Small intestine (tissue), 7 donors: ENCODE data around the gene SMIM14. TPM values are rescaled to one million over a fixed set of nuclear protein-coding genes. Genes with fewer than 3 reads are reported as not detected.
"Not testable (repeated sequence)": the region's sequence is repeated elsewhere in the genome, so short reads cannot be mapped to it uniquely, and the experiment has no call there.

Experiments used
- DNase-seq, 2 donors: peaks; one replicate each; pipeline versions ENCODE4 v3.0.0 to v3.0.0-alpha.2; 2013
- FAIRE-seq: peaks from 2 replicates; lab custom pipeline; 2012; peaks lifted over from hg19 to GRCh38; lab: Jason Lieb, UNC
- H3K27ac ChIP-seq, 3 donors: one replicate each; pipeline ENCODE4 v1.5.1; 2013; ENCODE audit warnings: low read length in 2 of 3, mild to moderate bottlenecking in 2 of 3, control low read depth in 1 of 3, inconsistent platforms in 1 of 3, low read depth in 1 of 3, moderate library complexity in 1 of 3
- H3K27me3 ChIP-seq, 3 donors: one replicate each; pipeline ENCODE4 v1.6.1; 2013; ENCODE audit warnings: low read length in 3 of 3, inconsistent platforms in 1 of 3; ENCODE audit not compliant: control insufficient read depth in 3 of 3, insufficient read depth in 3 of 3
- H3K36me3 ChIP-seq, 3 donors: one replicate each; pipeline ENCODE4 v1.6.1; 2013; ENCODE audit warnings: low read length in 3 of 3, inconsistent platforms in 1 of 3, low read depth in 1 of 3, mild to moderate bottlenecking in 1 of 3, moderate library complexity in 1 of 3; ENCODE audit not compliant: control insufficient read depth in 3 of 3, insufficient read depth in 2 of 3
- H3K4me1 ChIP-seq, 3 donors: one replicate each; pipeline ENCODE4 v1.6.1; 2013; ENCODE audit warnings: low read length in 2 of 3, inconsistent platforms in 1 of 3, low read depth in 1 of 3, mild to moderate bottlenecking in 1 of 3, moderate library complexity in 1 of 3; ENCODE audit not compliant: control insufficient read depth in 3 of 3, insufficient read depth in 2 of 3
- H3K4me3 ChIP-seq, 3 donors: one replicate each; pipeline ENCODE4 v1.5.1; 2013; ENCODE audit warnings: low read length in 3 of 3, control low read depth in 1 of 3, inconsistent platforms in 1 of 3, low read depth in 1 of 3, mild to moderate bottlenecking in 1 of 3, moderate library complexity in 1 of 3
- H3K9me3 ChIP-seq, 2 donors: one replicate each; pipeline ENCODE4 v1.6.1; 2013; ENCODE audit warnings: low read depth in 1 of 2, low read length in 1 of 2; ENCODE audit not compliant: control insufficient read depth in 2 of 2, insufficient read depth in 1 of 2
- WGBS, 3 donors: extraction: QIAGEN DNeasy Blood & Tissue Kit; methylation state at CpG; one replicate each; pipeline ENCODE4 v1.1.7; 2013; 5-methylcytosine and 5-hydroxymethylcytosine counted together
- polyA plus RNA-seq, 4 donors: library from polyadenylated mRNA; stranded (reverse) in 3 of 4; unstranded in 1 of 4; fragments of 200-250 nt in 3 of 4; fragments of 120-200 nt in 1 of 4; gene quantifications; one replicate each; pipeline versions ENCODE4 v1.2.1 to v1.2.3, GENCODE V29; 2013
- donor health status: healthy with polysubstance abuse.
- donor health status: control.
- donor health status: control.
- donor health status: Bipolar disorder and iron deficiency.
- donor health status: healthy.

SMIM14 gene
- polyA plus RNA-seq, 4 donors = 22.3 to 39.8 (median 28.2) TPM

DNA sequence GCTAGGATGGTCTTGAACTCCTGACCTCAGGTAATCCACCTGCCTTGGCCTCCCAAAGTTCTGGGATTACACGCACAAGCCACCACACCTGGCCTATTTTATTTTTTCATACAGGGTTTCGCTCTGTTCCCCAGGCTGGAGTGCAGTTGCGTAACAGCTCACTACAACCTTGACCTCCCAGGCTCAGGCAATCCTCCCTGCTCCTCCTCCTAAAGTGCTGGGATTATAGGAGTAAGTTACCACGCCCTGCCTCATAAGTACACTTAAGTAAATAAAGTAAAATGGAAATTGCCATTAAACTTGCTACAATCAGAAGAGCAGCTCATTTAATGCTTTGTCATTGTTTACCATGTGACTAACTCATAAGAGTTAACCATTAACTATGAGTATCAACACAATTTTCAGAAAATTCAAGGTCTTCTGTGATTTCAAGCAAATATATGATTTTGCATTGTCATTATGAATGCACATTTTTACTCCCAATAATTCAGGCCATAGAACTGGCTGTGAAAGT lies 123.7 kb downstream of the SMIM14 start:
- Histone ChIP-seq H3K9me3 (no peaks in the 10 kb centered on the region), H3K27ac (peak overlapping the region in 2 of 3 donors; percentile 7 to 66), H3K4me3 (no peak overlapping the region), H3K36me3 (peaks cover 8 to 50% (median 12%) of the 10 kb centered on the region in 3 donors), H3K4me1 (no peaks in the 10 kb centered on the region), H3K27me3 (no peaks in the 10 kb centered on the region)
- 8 to 70% (median 39%) methylated on average over 4 of the region's 4 CpGs for WGBS, 3 donors
- FAIRE-seq = peak; percentile 53
- peak; percentile 78 to 94 for DNase-seq

DNA sequence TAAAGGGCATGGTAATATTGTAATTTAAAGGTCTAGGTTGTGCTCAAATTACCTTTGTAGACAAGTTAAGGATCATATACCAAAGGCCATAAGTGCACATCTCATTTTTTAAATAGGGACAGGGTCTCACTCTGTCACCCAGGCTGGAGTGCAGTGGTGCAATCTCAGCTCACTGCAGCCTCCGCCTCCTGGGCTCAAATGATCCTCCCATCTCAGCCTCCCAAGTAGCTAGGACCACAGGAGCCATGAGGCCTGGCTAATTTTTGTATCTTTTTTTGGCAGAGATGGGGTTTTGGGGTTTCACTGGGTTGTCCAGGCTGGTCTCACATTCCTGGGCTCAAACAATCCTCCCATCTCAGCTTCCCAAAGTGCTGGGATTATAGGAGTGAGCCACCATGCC lies 124.4 kb downstream of the SMIM14 start:
- not testable (repeated sequence) for FAIRE-seq, DNase-seq, H3K9me3 ChIP-seq, H3K27me3 ChIP-seq, H3K4me3 ChIP-seq, H3K4me1 ChIP-seq
- 88 to 100% (median 98%) methylated on average over 1 of the region's 1 CpG for WGBS, 3 donors
- Histone ChIP-seq H3K27ac (peak overlapping the region in 1 of 3 donors; percentile 7), H3K36me3 (peaks cover 10 to 47% (median 14%) of the 10 kb centered on the region in 3 donors)

DNA sequence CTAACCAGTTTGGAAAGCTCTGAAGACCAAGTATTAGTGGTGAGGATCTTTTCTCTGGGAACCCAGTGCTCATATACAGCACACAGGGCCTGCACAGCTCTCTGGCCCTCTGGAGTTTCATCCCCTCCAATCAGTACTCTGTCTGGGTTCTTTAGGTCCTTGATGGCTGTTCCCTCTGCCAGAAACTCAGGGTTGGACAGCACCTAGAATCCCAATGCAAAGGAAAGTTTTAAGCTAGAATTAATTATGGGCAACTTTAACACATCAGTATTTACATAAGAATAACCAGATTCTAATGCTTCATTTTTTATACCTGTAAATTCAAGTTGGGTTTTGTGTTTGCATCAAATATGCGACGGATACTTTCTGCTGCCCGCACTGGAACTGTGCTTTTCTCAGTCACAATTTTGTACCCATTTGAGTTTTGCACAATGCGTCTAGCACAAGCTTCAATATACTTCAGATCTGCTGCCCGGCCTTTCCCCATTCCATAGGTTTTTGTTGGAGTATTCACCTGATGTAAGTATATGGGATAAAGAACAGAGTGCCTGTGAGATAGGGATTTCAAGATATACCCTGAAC lies 128.2 kb downstream of the SMIM14 start:
- no peak overlapping the region for H3K27ac ChIP-seq
- WGBS, 3 donors = 96 to 99% (median 99%) methylated on average over 5 of the region's 5 CpGs
- H3K9me3 ChIP-seq = no peaks in the 10 kb centered on the region
- H3K36me3 ChIP-seq = peaks cover 18 to 48% (median 22%) of the 10 kb centered on the region in 3 donors
- no peaks in the 10 kb centered on the region for H3K4me1 ChIP-seq
- FAIRE-seq (no peak), DNase-seq (no peak)
- H3K27me3 ChIP-seq = no peaks in the 10 kb centered on the region
- no peak overlapping the region for H3K4me3 ChIP-seq

DNA sequence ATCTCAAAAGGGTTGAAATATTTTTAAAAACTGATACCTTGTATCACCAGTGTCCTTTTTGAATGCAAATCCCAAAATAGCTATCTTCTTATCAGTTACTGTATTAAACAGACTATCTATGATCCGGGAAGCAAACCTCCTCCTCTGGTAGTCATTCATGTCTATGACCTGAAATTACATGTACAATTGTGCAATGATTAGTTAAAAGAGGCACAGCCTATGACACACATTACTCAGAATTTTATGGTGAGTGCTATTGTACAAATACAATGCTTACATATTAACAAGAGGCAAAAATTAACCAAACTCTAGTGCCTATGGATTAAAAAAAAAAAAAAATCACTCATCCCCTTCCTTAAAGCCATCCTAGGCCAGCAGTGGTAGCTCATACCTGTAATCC lies 133.1 kb downstream of the SMIM14 start:
- Histone ChIP-seq H3K9me3 (no peaks in the 10 kb centered on the region), H3K4me1 (no peaks in the 10 kb centered on the region), H3K27ac (no peak overlapping the region), H3K4me3 (no peak overlapping the region), H3K36me3 (peaks cover 28 to 51% (median 32%) of the 10 kb centered on the region in 3 donors), H3K27me3 (no peaks in the 10 kb centered on the region)
- WGBS, 3 donors = 59 to 85% (median 80%) methylated on average over 1 of the region's 1 CpG
- FAIRE-seq = no peak
- peak in 1 of 2 donors; percentile 46 for DNase-seq

DNA sequence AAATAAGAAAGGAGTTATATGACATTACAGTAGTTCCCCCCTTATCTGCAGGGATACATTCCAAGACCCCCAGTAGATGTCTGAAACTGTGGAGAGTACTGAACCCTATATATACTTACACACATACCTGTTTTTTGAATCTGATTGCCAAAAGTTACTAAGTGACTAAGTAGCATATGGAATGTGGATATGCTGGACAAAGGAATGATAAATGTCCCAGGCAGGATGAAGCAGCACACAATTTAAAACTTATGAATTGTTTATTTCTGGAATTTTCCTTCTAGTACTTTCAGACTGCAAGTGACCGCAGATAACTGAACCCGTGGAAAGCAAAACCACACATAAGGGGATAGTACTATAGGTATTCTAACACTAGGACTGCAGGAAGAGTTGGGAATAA lies 134.1 kb downstream of the SMIM14 start:
- Histone ChIP-seq H3K9me3 (no peaks in the 10 kb centered on the region), H3K36me3 (peaks cover 24 to 50% (median 26%) of the 10 kb centered on the region in 3 donors), H3K27ac (no peak overlapping the region), H3K4me1 (no peaks in the 10 kb centered on the region), H3K4me3 (no peak overlapping the region), H3K27me3 (no peaks in the 10 kb centered on the region)
- FAIRE-seq (no peak), DNase-seq (no peak)
- WGBS, 3 donors = 92 to 98% (median 98%) methylated on average over 2 of the region's 2 CpGs

DNA sequence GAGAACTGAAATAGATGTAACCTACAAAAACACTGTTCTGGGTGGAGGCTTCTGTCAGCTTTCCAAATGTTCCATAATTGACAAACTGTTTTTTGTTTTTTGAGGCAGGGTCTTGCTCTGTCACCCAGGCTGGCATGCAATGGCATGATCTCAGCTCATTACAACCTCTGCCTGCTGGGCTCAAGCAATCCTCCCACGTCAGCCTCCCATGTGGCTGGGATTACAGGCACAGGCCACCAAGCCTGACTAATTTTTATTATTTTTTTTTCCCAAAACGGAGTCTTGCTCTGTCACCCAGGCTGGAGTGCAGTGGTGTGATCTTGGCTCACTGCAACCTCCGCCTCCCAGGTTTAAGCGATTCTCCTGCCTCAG lies 136.0 kb downstream of the SMIM14 start:
- H3K36me3 ChIP-seq = peaks cover 18 to 41% (median 23%) of the 10 kb centered on the region in 3 donors
- WGBS, 3 donors = 87 to 93% (median 92%) methylated on average over 4 of the region's 4 CpGs
- not testable (repeated sequence) for DNase-seq, H3K4me1 ChIP-seq, H3K4me3 ChIP-seq, H3K27ac ChIP-seq, FAIRE-seq, H3K9me3 ChIP-seq, H3K27me3 ChIP-seq

DNA sequence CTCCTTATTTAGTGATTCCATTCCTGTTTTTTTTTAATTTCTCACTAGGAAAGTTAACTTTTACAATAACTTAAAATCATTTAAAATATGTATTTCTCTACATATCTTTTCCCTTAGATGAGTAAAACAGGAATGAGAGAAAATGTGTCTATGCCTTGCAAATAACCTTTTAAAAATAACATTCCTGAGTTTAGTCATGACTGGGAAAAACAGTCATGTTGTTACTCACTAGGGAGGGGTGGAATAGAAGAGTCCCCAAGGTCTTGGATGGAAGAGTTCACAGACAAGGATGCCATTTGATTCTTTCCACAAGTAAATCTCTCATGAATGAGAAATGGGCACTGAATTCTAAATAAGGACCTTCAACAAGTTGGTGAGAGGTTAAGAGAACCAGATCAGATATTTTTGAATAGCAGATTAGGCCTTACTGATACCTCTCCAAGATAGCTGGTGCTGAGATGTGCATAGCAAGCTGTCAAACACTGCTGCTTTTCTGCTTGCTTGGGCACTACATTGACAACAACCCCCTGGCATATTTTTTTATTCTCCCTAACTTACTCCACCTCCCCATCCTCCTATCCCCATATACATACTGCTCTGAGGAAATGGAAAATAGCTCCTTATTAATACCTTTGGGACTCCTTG lies 136.5 kb downstream of the SMIM14 start:
- H3K4me3 ChIP-seq = no peak overlapping the region
- peaks cover 15 to 39% (median 19%) of the 10 kb centered on the region in 3 donors for H3K36me3 ChIP-seq
- no peaks in the 10 kb centered on the region for H3K9me3 ChIP-seq
- no peak overlapping the region for H3K27ac ChIP-seq
- FAIRE-seq = no peak
- DNase-seq = no peak
- no peaks in the 10 kb centered on the region for H3K4me1 ChIP-seq
- no peaks in the 10 kb centered on the region for H3K27me3 ChIP-seq

DNA sequence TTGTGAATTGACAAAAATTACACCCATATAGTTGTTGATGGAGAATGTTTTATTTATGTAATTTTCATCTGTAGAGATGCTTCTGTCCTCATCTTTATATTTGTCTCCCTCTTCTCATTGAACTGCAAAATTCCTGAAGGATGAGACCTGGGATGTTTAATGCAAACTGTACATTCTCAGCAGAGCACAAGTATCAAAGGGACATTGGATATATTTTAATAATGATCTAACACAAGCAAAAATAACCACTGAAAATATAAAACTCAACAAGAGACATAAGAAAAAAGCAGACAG lies 140.0 kb downstream of the SMIM14 start:
- peaks cover 7 to 30% (median 7%) of the 10 kb centered on the region in 3 donors for H3K36me3 ChIP-seq

More for the DNA sequence above, 140.0 kb downstream of the SMIM14 start:
- H3K9me3 ChIP-seq = no peaks in the 10 kb centered on the region
- no peak for FAIRE-seq
- H3K27ac ChIP-seq = no peak overlapping the region
- DNase-seq = no peak
- H3K27me3 ChIP-seq = no peaks in the 10 kb centered on the region
- no peaks in the 10 kb centered on the region for H3K4me1 ChIP-seq
- no peak overlapping the region for H3K4me3 ChIP-seq
